ENCODE measurements around the gene TMEM244.
"Not testable (repeated sequence)": the region's sequence is repeated elsewhere in the genome, so short reads cannot be mapped to it uniquely, and the experiment has no call there.

Gene TMEM244

DNA sequence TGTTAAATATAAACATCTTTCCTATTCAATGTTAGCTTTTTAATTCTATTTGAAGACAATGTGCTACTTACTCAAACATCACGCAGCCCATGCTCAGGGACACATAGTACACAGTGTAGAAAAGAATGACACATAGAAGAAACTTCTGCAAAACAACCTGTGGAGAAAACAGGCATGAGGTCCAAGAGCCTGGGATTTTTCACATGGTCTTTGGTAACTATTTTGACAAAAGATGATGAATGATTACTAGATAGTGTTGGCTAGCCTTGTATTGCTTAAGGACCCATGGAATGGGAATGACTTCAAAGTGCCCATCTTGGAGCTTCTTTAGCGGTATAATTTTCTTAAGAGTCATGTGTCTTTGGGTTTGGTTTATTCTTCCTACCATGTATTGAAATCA is 15.4 kb downstream of the TMEM244 start:
- in situ Hi-C loops (cut with HindIII; ENCODE audit: low pct_ligation_motif_present, low sequenced_read_pairs), result no loop called here
- H3K27me3 ChIP-seq (replicated peaks), result no peaks in the 10 kb centered on the region

DNA sequence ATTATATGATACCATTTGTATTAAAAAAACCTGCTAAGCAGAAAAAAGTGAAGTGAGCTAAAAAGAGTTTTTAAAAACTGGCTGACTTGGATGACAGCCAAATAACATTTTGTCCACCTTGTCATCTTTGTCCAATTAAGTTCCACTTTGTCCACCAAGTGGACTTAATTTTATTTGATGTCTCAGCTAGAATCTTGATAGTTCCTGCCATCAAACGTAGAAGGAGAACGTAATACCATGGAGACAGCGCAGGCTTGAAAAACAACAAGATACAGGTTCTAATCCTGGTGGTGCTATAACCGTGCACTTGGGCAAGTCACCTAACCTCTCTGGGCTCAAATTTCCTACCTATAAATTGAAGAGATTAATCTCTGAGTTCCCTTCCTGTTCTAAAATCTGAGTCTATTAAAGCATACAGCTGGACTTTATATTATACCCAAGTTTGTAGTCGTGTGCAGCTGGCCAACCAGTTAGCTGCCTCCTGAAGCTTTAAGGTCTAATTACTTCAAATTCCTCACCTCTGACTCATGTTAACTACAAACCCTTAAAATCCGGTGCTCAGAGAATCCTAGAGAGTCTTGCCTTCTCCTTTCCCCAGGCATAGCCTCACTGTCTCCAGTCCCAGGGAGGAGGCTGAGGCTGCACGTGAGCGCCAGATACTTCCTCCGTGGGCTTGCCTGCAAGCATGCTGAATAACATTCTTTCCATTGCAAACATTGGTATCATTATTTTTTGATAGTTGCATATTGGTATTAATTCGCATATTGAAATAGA is 16.8 kb downstream of the TMEM244 start:
- TF ChIP-seq, protein P1, sequence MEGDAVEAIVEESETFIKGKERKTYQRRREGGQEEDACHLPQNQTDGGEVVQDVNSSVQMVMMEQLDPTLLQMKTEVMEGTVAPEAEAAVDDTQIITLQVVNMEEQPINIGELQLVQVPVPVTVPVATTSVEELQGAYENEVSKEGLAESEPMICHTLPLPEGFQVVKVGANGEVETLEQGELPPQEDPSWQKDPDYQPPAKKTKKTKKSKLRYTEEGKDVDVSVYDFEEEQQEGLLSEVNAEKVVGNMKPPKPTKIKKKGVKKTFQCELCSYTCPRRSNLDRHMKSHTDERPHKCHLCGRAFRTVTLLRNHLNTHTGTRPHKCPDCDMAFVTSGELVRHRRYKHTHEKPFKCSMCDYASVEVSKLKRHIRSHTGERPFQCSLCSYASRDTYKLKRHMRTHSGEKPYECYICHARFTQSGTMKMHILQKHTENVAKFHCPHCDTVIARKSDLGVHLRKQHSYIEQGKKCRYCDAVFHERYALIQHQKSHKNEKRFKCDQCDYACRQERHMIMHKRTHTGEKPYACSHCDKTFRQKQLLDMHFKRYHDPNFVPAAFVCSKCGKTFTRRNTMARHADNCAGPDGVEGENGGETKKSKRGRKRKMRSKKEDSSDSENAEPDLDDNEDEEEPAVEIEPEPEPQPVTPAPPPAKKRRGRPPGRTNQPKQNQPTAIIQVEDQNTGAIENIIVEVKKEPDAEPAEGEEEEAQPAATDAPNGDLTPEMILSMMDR (IDR thresholded peaks at IDR 0.05; ENCODE audit: low read depth, low read length, missing control alignments), result no peak
- Histone ChIP-seq H3K27me3 (replicated peaks) (no peaks in the 10 kb centered on the region), H3K36me3 (replicated peaks) (no peaks in the 10 kb centered on the region), H3K4me3 (ENCODE audit: low read depth, low read length) (no peak overlapping the region), H3K27ac (no peak overlapping the region)
- DNase-seq, result peak; percentile 27
- in situ Hi-C loops (cut with HindIII; ENCODE audit: low pct_ligation_motif_present, low sequenced_read_pairs), result no loop called here

More for the DNA sequence above, 15.4 kb downstream of the TMEM244 start:
- H3K4me3 ChIP-seq (ENCODE audit: low read depth, low read length), result no peak overlapping the region
- TF ChIP-seq, protein P1 (IDR thresholded peaks at IDR 0.05; ENCODE audit: low read depth, low read length, missing control alignments), result no peak
- no peaks in the 10 kb centered on the region for H3K36me3 ChIP-seq (replicated peaks)
- no peak for DNase-seq
- H3K27ac ChIP-seq, result no peak overlapping the region

DNA sequence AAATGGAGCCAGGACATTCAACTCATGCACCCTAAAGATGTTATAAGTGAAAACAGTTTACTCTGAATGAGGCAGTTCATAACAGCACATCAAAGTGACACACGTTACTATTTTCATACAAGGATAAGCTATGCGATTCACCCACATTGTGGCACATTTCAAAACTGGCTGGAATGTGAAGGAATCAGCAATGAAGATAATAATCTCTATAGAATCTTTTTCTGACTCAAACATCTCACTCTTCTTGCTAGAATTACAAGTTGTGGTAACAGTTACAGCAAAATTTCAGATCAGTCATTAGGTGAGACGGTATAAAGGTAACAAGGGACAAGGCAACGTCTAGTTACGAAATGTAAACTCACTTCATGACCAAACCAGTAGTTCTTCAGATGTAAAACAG is 17.5 kb downstream of the TMEM244 start:
- no peak overlapping the region for H3K4me3 ChIP-seq (ENCODE audit: low read depth, low read length)
- DNase-seq, result peak; percentile 11
- H3K27ac ChIP-seq, result no peak overlapping the region
- in situ Hi-C loops (cut with HindIII; ENCODE audit: low pct_ligation_motif_present, low sequenced_read_pairs), result no loop called here
- H3K27me3 ChIP-seq (replicated peaks), result no peaks in the 10 kb centered on the region
- TF ChIP-seq, protein P1 (IDR thresholded peaks at IDR 0.05; ENCODE audit: low read depth, low read length, missing control alignments), result no peak
- no peaks in the 10 kb centered on the region for H3K36me3 ChIP-seq (replicated peaks)

DNA sequence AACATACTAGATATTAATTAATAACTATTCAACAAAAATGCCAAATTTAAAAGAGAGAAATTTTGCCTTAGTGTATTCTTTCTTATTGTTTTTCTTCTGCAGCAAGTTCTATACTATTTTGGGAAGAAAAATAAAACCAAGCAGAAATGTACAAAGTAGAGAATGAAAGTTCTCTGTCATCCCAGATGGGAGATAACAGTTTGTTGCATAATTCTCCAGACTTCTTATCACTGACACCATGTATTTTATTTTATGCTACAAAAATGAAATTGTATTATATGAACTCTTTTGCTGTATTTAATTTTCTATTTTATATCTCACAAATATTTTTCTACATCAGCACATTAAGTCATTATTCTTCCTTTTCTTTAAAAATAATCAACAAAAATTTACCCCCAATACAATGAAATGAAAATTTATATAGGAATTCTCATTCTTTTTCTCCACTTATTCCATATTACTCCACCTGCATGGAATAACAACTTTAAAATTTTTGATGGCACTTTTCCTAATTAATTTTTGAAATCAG is 18.2 kb downstream of the TMEM244 start:
- no peaks in the 10 kb centered on the region for H3K36me3 ChIP-seq (replicated peaks)
- in situ Hi-C loops (cut with HindIII; ENCODE audit: low pct_ligation_motif_present, low sequenced_read_pairs), result no loop called here
- no peak overlapping the region for H3K4me3 ChIP-seq (ENCODE audit: low read depth, low read length)
- DNase-seq, result no peak
- no peaks in the 10 kb centered on the region for H3K27me3 ChIP-seq (replicated peaks)
- TF ChIP-seq, protein P1 (IDR thresholded peaks at IDR 0.05; ENCODE audit: low read depth, low read length, missing control alignments), result no peak
- H3K27ac ChIP-seq, result no peak overlapping the region

DNA sequence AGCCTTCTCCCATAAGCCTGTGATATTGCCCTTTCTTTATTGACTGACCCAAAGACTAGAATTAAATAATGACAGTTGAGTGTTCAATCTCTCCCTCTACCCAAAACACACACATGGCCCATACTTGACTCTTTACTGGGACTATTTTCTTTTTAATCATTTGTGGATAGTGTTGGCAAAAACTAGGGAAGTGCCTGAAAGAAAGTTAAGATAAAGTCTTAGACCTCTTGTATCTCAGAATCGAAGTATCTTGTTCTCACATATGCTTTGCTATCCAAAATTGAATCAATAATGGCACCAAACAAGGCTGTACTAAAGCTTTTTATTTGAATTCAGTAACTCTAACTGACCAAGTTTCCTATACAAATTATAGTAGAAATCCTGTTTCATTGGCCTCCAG is 19.0 kb downstream of the TMEM244 start:
- no peak overlapping the region for H3K27ac ChIP-seq
- in situ Hi-C loops (cut with HindIII; ENCODE audit: low pct_ligation_motif_present, low sequenced_read_pairs), result no loop called here
- H3K36me3 ChIP-seq (replicated peaks), result no peaks in the 10 kb centered on the region
- TF ChIP-seq, protein P1 (IDR thresholded peaks at IDR 0.05; ENCODE audit: low read depth, low read length, missing control alignments), result no peak
- H3K4me3 ChIP-seq (ENCODE audit: low read depth, low read length), result no peak overlapping the region
- H3K27me3 ChIP-seq (replicated peaks), result no peaks in the 10 kb centered on the region
- DNase-seq, result no peak

DNA sequence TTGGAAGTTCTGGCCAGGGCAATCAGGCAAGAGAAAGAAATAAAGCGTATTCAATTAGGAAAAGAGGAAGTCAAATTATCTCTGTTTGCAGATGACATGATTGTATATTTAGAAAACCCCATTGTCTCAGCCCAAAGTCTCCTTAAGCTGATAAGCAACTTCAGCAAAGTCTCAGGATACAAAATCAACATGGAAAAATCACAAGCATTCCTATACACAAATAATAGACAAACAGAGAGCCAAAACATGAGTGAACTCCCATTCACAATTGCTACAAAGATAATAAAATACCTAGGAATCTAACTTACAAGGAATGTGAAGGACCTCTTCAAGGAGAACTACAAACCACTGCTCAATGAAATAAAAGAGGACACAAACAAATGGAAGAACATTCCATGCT is 21.6 kb downstream of the TMEM244 start:
- H3K27ac ChIP-seq; H3K27me3 ChIP-seq (replicated peaks); H3K36me3 ChIP-seq (replicated peaks); H3K4me3 ChIP-seq (ENCODE audit: low read depth, low read length); DNase-seq; in situ Hi-C loops (cut with HindIII; ENCODE audit: low pct_ligation_motif_present, low sequenced_read_pairs): not testable (repeated sequence)
